ENCODE data around the gene CD151. TPM values are rescaled to one million over a fixed set of nuclear protein-coding genes. Genes with fewer than 3 reads are reported as not detected.

The CD151 gene
- total RNA-seq, 2 experiments from 2014 or later, result 20.2 to 20.8 TPM

DNA sequence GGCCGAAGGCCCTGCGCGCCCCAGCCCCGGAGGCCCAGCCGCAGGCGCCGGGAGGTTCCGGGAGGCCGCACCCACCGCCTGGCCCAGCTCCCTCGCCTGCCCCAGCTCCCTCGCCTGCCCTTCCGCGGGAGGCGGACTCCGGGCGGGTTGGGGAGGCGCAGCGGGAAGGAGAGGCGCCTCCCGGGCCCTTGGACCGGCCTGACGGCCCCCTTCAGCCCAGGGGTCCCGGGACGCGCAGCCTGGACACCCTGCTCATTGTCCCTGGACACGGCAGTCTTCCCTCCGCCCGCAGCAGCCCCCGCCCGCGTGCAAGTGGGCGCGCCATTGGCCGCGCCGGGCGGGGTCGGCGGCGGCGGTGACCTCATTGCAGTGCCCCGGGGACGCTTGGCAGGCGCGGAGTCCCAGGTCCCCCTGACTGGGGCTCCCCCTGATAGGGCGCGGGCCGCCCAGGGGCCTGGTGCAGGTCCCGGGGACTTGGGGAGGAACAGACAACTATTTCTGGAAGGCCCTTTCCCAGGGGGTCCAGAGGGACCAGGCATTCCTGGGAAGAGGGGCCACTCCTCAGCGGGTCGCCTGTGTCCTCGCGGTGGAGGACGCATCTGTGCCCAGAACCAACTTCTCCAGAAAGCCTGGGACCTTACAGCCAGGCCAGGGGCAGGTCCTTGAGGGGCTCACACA is 501 bp downstream of the CD151 start:
- intact Hi-C loops (cut with DNase I, micrococcal nuclease), result no loop called here
- no peak overlapping the region for H3K27ac ChIP-seq (ENCODE audit: low read depth in 1 of 2, low read length in 2 of 2)
- no peak overlapping the region for H3K27ac Mint-ChIP-seq
- TF ChIP-seq, protein P1, sequence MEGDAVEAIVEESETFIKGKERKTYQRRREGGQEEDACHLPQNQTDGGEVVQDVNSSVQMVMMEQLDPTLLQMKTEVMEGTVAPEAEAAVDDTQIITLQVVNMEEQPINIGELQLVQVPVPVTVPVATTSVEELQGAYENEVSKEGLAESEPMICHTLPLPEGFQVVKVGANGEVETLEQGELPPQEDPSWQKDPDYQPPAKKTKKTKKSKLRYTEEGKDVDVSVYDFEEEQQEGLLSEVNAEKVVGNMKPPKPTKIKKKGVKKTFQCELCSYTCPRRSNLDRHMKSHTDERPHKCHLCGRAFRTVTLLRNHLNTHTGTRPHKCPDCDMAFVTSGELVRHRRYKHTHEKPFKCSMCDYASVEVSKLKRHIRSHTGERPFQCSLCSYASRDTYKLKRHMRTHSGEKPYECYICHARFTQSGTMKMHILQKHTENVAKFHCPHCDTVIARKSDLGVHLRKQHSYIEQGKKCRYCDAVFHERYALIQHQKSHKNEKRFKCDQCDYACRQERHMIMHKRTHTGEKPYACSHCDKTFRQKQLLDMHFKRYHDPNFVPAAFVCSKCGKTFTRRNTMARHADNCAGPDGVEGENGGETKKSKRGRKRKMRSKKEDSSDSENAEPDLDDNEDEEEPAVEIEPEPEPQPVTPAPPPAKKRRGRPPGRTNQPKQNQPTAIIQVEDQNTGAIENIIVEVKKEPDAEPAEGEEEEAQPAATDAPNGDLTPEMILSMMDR (IDR thresholded peaks at IDR 0.05), result no peak
- DNase-seq, result peak in 5 of 14 experiments; percentile 19 to 72 (median 39)
- H3K36me3 Mint-ChIP-seq (ENCODE audit: low read depth), result no peaks in the 10 kb centered on the region
- H3K9me3 Mint-ChIP-seq, result no peaks in the 10 kb centered on the region
- POLR2A ChIA-PET, result interaction anchor here (1.0 to 10.0 kb wide), 4 partner anchors 9 to 24 kb away, joined by 3 to 115 read pairs (median 38); partner anchors contain the start of genes PNPLA2, POLR2L, RPLP2 and TSPAN4
- H3K9me3 ChIP-seq (ENCODE audit: control insufficient read depth in 1 of 2, insufficient read depth in 1 of 2, low read length in 2 of 2), result peaks cover 0 to 30% of the 10 kb centered on the region in 2 experiments
- H3K4me1 Mint-ChIP-seq (ENCODE audit: low read depth), result peaks cover 25% of the 10 kb centered on the region
- H3K27me3 Mint-ChIP-seq, result peaks cover 35% of the 10 kb centered on the region
- peak; percentile 35 for ATAC-seq (ENCODE audit: poor library complexity)
- peaks cover 6% of the 10 kb centered on the region for H3K36me3 ChIP-seq (ENCODE audit: insufficient read depth, low read length)
- H3K27me3 ChIP-seq (ENCODE audit: control insufficient read depth in 1 of 2, insufficient read depth in 2 of 2, low read length in 2 of 2), result peaks cover 35 to 43% of the 10 kb centered on the region in 2 experiments
- H3K4me3 Mint-ChIP-seq, result peak overlapping the region; percentile 85
- CTCF ChIA-PET, result no interaction called here
- peak overlapping the region; percentile 34 for H3K4me3 ChIP-seq (ENCODE audit: low read length)
- peaks cover 63% of the 10 kb centered on the region for H3K4me1 ChIP-seq (ENCODE audit: insufficient read depth, low read length)

DNA sequence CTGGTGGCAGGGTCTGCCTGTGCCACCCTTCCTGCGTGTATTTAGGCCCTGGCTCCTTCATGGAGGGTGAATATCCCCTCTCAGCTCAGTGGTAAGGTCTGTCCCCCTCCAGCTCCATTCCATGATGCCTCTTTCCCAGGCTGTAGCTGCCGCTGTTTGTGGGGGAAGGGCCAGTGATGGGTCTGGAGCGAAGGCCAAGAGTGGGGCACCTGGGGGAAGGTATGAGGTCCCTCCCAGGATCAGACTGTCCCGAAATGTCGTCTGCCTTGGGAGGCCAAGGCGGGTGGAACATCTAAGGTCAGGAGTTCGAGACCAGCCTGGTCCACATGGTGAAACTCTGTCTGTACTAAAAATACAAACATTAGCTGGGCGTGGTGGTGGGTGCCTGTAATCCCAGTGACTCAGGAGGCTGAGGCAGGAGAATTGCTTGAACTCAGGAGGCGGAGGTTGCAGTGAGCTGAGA is 1.1 kb downstream of the CD151 start:
- ChIA-PET POLR2A (interaction anchor here (1.6 to 10.0 kb wide), 3 partner anchors 9 to 25 kb away, joined by 4 to 115 read pairs (median 71); partner anchors contain the start of genes PNPLA2, POLR2L and TSPAN4), CTCF (no interaction called here)
- Histone ChIP-seq H3K9me3 (ENCODE audit: control insufficient read depth in 1 of 2, insufficient read depth in 1 of 2, low read length in 2 of 2) (peaks cover 0 to 25% of the 10 kb centered on the region in 2 experiments), H3K27ac (ENCODE audit: low read depth in 1 of 2, low read length in 2 of 2) (no peak overlapping the region), H3K36me3 (ENCODE audit: insufficient read depth, low read length) (peaks cover 11% of the 10 kb centered on the region), H3K27me3 (ENCODE audit: control insufficient read depth in 1 of 2, insufficient read depth in 2 of 2, low read length in 2 of 2) (peaks cover 29 to 37% of the 10 kb centered on the region in 2 experiments), H3K4me1 (ENCODE audit: insufficient read depth, low read length) (peaks cover 58% of the 10 kb centered on the region), H3K4me3 (ENCODE audit: low read length) (peak overlapping the region; percentile 34)
- intact Hi-C loops (cut with DNase I, micrococcal nuclease), result no loop called here
- peaks cover 3% of the 10 kb centered on the region for H3K36me3 Mint-ChIP-seq (ENCODE audit: low read depth)
- H3K4me1 Mint-ChIP-seq (ENCODE audit: low read depth), result peaks cover 24% of the 10 kb centered on the region
- H3K27me3 Mint-ChIP-seq, result peaks cover 29% of the 10 kb centered on the region
- H3K9me3 Mint-ChIP-seq, result no peaks in the 10 kb centered on the region
- no peak overlapping the region for H3K27ac Mint-ChIP-seq
- TF ChIP-seq, protein P1 (IDR thresholded peaks at IDR 0.05), result no peak
- peak overlapping the region; percentile 85 for H3K4me3 Mint-ChIP-seq
- ATAC-seq (ENCODE audit: poor library complexity) (no peak), DNase-seq (no peak)

DNA sequence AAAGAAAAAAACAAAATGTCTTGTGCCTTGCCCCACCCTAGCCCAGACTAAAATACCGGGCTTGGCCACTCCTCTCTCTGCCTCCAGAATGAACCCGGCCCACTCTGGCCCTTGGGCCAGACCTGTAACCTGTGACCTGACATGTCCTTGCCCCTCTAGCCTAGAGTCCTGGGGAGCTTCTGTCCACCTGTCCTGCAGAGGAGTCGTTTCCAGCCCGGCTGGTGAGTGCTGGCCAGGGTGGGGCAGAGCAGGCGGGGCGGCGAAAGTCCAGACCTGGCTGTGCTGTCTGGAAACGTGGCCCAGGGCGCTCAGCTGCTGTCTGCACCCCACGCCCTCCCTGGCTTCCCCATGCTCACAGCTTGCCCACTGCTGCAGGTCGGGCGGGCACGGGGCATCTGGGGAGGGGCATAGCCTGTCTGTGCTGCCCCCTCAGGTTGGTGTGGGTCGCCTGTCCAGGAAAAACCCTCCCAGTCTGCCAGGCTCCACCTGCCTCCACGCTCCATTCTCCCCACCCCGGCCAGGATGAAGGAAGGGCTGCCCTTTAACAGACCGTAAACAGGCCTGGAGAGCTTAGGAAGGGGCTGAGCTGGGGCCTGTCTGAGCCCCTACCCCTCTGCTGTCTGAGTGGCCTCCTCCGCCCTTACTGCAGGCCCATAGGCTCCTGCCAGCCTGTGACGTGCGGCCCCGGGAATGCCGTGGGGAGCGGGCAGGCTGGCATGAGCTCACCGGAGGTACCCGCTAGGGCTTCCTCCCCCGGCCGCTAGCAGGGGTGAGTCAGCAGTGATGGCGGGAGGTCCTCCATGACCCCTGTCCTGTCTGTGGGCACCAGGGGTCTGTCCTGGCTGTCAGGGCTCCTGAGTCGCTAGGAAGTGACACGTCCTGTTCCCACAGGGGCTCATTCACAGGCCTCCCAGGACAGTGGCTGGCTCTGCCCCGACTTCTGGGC is 1.9 kb downstream of the CD151 start:
- H3K27me3 Mint-ChIP-seq, result peaks cover 21% of the 10 kb centered on the region
- DNase-seq, result peak in 2 of 14 experiments; percentile 56 to 65
- peaks cover 21 to 29% of the 10 kb centered on the region in 2 experiments for H3K27me3 ChIP-seq (ENCODE audit: control insufficient read depth in 1 of 2, insufficient read depth in 2 of 2, low read length in 2 of 2)
- POLR2A ChIA-PET, result interaction anchor here (1.6 to 10.0 kb wide), 3 partner anchors 8 to 26 kb away, joined by 4 to 115 read pairs (median 71); partner anchors contain the start of genes PNPLA2, POLR2L and TSPAN4
- no peaks in the 10 kb centered on the region for H3K9me3 Mint-ChIP-seq
- H3K36me3 ChIP-seq (ENCODE audit: insufficient read depth, low read length), result peaks cover 19% of the 10 kb centered on the region
- peaks cover 11% of the 10 kb centered on the region for H3K36me3 Mint-ChIP-seq (ENCODE audit: low read depth)
- no peak for ATAC-seq (ENCODE audit: poor library complexity)
- H3K4me1 ChIP-seq (ENCODE audit: insufficient read depth, low read length), result peaks cover 52% of the 10 kb centered on the region
- no peak overlapping the region for H3K4me3 ChIP-seq (ENCODE audit: low read length)
- intact Hi-C loops (cut with DNase I, micrococcal nuclease), result no loop called here
- CTCF ChIA-PET, result no interaction called here
- peak overlapping the region; percentile 69 for H3K4me3 Mint-ChIP-seq
- peaks cover 22% of the 10 kb centered on the region for H3K4me1 Mint-ChIP-seq (ENCODE audit: low read depth)
- no peak overlapping the region for H3K27ac Mint-ChIP-seq
- no peak overlapping the region for H3K27ac ChIP-seq (ENCODE audit: low read depth in 1 of 2, low read length in 2 of 2)
- H3K9me3 ChIP-seq (ENCODE audit: control insufficient read depth in 1 of 2, insufficient read depth in 1 of 2, low read length in 2 of 2), result peaks cover 0 to 18% of the 10 kb centered on the region in 2 experiments
- TF ChIP-seq, protein P1 (IDR thresholded peaks at IDR 0.05), result no peak

Data from CD4-positive, alpha-beta T cell (primary cell).